ENCODE measurements around the gene SERPINA3. TPM values are rescaled to one million over a fixed set of nuclear protein-coding genes. Genes with fewer than 3 reads are reported as not detected.

SERPINA3 gene
- total and polyA plus RNA-seq, 10 of the 15 experiments (the other 5 are each of a cell fraction or from before 2014, with no cell fraction given): 2.2 TPM; not detected in 9

DNA sequence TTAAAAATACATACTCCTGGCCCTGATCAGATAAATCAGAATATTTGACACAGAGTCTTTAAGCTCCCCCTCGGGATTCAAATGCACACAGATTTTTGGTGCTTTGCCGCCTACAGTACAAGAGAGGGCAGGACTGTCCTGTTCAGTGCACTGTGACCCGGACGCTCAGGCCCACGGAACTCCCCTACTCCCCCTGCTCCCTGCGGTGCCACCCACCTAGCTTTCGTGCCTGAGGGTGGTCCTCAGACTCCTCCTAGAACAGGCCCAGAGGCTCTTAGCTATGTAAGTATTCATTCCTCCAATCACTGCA, 13.7 kb upstream of the SERPINA3 start:
- intact Hi-C loops (cut with micrococcal nuclease; ENCODE audit: unreplicated experiment) (no loop called here), in situ Hi-C loops (cut with MboI) (no loop called here)
- H3K9me3 ChIP-seq (replicated peaks; ENCODE audit: control insufficient read depth, insufficient read depth, low read length): no peaks in the 10 kb centered on the region
- BruUV-seq (replicated peaks): no TSS peak
- FAIRE-seq (no peak), ATAC-seq (no peak), DNase-seq (ENCODE audit: low read depth, low spot score) (no peak)
- H3K36me3 ChIP-seq (ENCODE audit: control insufficient read depth in 2 of 2, insufficient read depth in 2 of 2, low read length in 1 of 2): no peaks in the 10 kb centered on the region
- no peaks in the 10 kb centered on the region; a peak in 2 of 4 replicates for H3K27me3 ChIP-seq (replicated peaks in 1 of 2; ENCODE audit: control insufficient read depth in 2 of 2, insufficient read depth in 2 of 2, low read length in 1 of 2)
- ChIA-PET CTCF (interaction anchor here (0.6 kb wide), 1 partner anchor 1013 kb away, joined by 3 read pairs; no protein-coding TSS in a partner anchor), RAD21 (ENCODE audit: unreplicated experiment) (no interaction called here), POLR2A (no interaction called here), SMC1A (ENCODE audit: uncharacterized antibody, unreplicated experiment) (no interaction called here)
- H2AFZ ChIP-seq (ENCODE audit: control insufficient read depth, low read depth, low read length): no peak overlapping the region
- H3K9ac ChIP-seq (ENCODE audit: control insufficient read depth, insufficient read depth, low read length): no peak overlapping the region
- no peaks in the 10 kb centered on the region for H4K20me1 ChIP-seq (ENCODE audit: control insufficient read depth, insufficient read depth)
- H3K27ac ChIP-seq (ENCODE audit: control insufficient read depth, insufficient read depth): no peak overlapping the region
- 33% methylated on average over 7 of the region's 7 CpGs for WGBS (ENCODE audit: insufficient coverage, insufficient replicate concordance, low lambda C conversion rate, missing lambda C conversion rate)
- no peak overlapping the region for H3K4me3 ChIP-seq
- H3K4me2 ChIP-seq (ENCODE audit: control insufficient read depth, insufficient read depth): no peak overlapping the region
- H3K79me2 ChIP-seq (ENCODE audit: control insufficient read depth, insufficient read depth, low read length): no peaks in the 10 kb centered on the region
- H3K4me1 ChIP-seq (ENCODE audit: control insufficient read depth, insufficient read depth, low read length): no peaks in the 10 kb centered on the region
- TF ChIP-seq ZNF592 (IDR thresholded peaks at IDR 0.05) (no peak), RELB (IDR thresholded peaks at IDR 0.05; ENCODE audit: low read depth) (no peak), POLR2AphosphoS2 (IDR thresholded peaks at IDR 0.05; ENCODE audit: low read depth, low read length) (no peak), NFYB (IDR thresholded peaks at IDR 0.05; ENCODE audit: insufficient read depth, low read depth, low read length) (no peak), KLF5 (IDR thresholded peaks at IDR 0.05; ENCODE audit: partially characterized antibody) (no peak), SP1 (IDR thresholded peaks at IDR 0.05; ENCODE audit: low read depth, low read length) (no peak), ZNF217 (IDR thresholded peaks at IDR 0.05) (no peak), POU2F2 (IDR thresholded peaks at IDR 0.05; ENCODE audit: borderline replicate concordance, low read depth, low read length) (no peak), RBBP5 (conservative IDR thresholded peaks at IDR 0.05) (no peak), ETV6 (conservative IDR thresholded peaks at IDR 0.05 in 1 of 2, IDR thresholded peaks at IDR 0.05 in 1 of 2; ENCODE audit: borderline replicate concordance in 1 of 2, low read depth in 1 of 2) (no peak), ATF3 (IDR thresholded peaks at IDR 0.05; ENCODE audit: borderline replicate concordance, extremely low read depth, low read depth, low read length) (no peak)

Measured in GM12878 (cell line).